Endodermal cell (in vitro differentiated cells): ENCODE results near the gene KIAA1671. TPM values are rescaled to one million over a fixed set of nuclear protein-coding genes. Genes with fewer than 3 reads are reported as not detected.

Experiments
- DNase-seq: peaks from one replicate; pipeline ENCODE4 v3.0.0-alpha.2; 2017
- H3K27ac ChIP-seq: 2 replicates; pipeline ENCODE4 v1.5.1; 2013; ENCODE audit warnings: mild to moderate bottlenecking, low read depth, low read length, moderate library complexity
- H3K27me3 ChIP-seq: 2 replicates; pipeline ENCODE4 v1.6.1; 2013; ENCODE audit warnings: mild to moderate bottlenecking, low read length, moderate library complexity; ENCODE audit not compliant: insufficient read depth, control insufficient read depth, poor library complexity, severe bottlenecking
- H3K36me3 ChIP-seq: 2 replicates; pipeline ENCODE4 v1.7.0; 2013; ENCODE audit warnings: mild to moderate bottlenecking, low read length, moderate library complexity; ENCODE audit not compliant: control insufficient read depth, insufficient read depth
- H3K4me1 ChIP-seq: one replicate; pipeline ENCODE4 v1.7.0; 2013; ENCODE audit warnings: low read length; ENCODE audit not compliant: control insufficient read depth, insufficient read depth
- H3K4me3 ChIP-seq: 2 replicates; pipeline ENCODE4 v1.5.1; 2013; ENCODE audit warnings: mild to moderate bottlenecking, low read length, moderate library complexity
- H3K9ac ChIP-seq: 2 replicates; pipeline ENCODE4 v1.6.1; 2013; ENCODE audit warnings: mild to moderate bottlenecking, low read length, moderate library complexity; ENCODE audit not compliant: poor library complexity, severe bottlenecking; ENCODE audit errors: extremely low read depth
- H3K9me3 ChIP-seq: 2 replicates; pipeline ENCODE4 v1.6.1; 2013; ENCODE audit warnings: mild to moderate bottlenecking, low read length, moderate library complexity; ENCODE audit not compliant: control insufficient read depth
- H3K27ac Mint-ChIP-seq: 2 replicates; pipeline ENCODE4 v1.8.0; 2020; ENCODE audit warnings: mixed read lengths
- H3K27me3 Mint-ChIP-seq: 2 replicates; pipeline ENCODE4 v1.8.0; 2021; ENCODE audit warnings: mild to moderate bottlenecking, mixed read lengths; ENCODE audit not compliant: insufficient read depth
- H3K36me3 Mint-ChIP-seq: 2 replicates; pipeline ENCODE4 v1.8.0; 2020; ENCODE audit warnings: low read depth, mixed read lengths
- H3K4me1 Mint-ChIP-seq: 2 replicates; pipeline ENCODE4 v1.8.0; 2020; ENCODE audit warnings: mixed read lengths
- H3K4me3 Mint-ChIP-seq: 2 replicates; pipeline ENCODE4 v1.8.0; 2020; ENCODE audit warnings: mild to moderate bottlenecking, moderate library complexity, mixed read lengths
- H3K9me3 Mint-ChIP-seq: 2 replicates; pipeline ENCODE4 v1.8.0; 2020; ENCODE audit warnings: mild to moderate bottlenecking, mixed read lengths
- CTCF ChIP-seq: fragments of 200-600 bp; sonication (generic); conservative IDR thresholded peaks from 2 replicates; pipeline ENCODE4 v1.5.0; 2021; ENCODE audit warnings: antibody characterized with exemption, mild to moderate bottlenecking
- WGBS, 2 experiments: methylation state at CpG; one replicate each; pipeline versions ENCODE4 v1.1.5 to v1.1.7; 2013; ENCODE audit warnings: missing lambda C conversion rate in 2 of 2, mixed read lengths in 1 of 2; ENCODE audit not compliant: insufficient coverage in 1 of 2, insufficient read length in 1 of 2; 5-methylcytosine and 5-hydroxymethylcytosine counted together
- total RNA-seq, 2 donors: library from RNA; stranded (reverse); fragmentation: NEBNext Ultra II Directional in 1 of 2; extraction: Animal tissue kit (Norgen Biotek cat#: 25700) in 1 of 2; gene quantifications; 2 replicates in 1 of 2; 3 replicates in 1 of 2; pipeline ENCODE4 v1.2.1, GENCODE V29; 2021

KIAA1671 gene
- total RNA-seq, 2 donors from 2014 or later = 38.8 to 43.7 TPM

GRCh38 chr22:25139062-25139461 is 186.5 kb downstream of the KIAA1671 start:
- H3K27ac ChIP-seq = no peak overlapping the region
- H3K27ac Mint-ChIP-seq = no peak overlapping the region
- 92 to 100% methylated on average over 1 to 2 of the region's 2 CpGs for WGBS, 2 experiments
- no peaks in the 10 kb centered on the region for H3K4me1 ChIP-seq
- no peak overlapping the region for H3K4me3 ChIP-seq
- peaks cover 2% of the 10 kb centered on the region for H3K9me3 Mint-ChIP-seq
- H3K4me1 Mint-ChIP-seq = peaks cover under 1% of the 10 kb centered on the region
- H3K36me3 ChIP-seq = peaks cover 26% of the 10 kb centered on the region
- peaks cover 13% of the 10 kb centered on the region for H3K9me3 ChIP-seq
- peaks cover 21% of the 10 kb centered on the region for H3K36me3 Mint-ChIP-seq
- H3K27me3 ChIP-seq = no peaks in the 10 kb centered on the region
- no peaks in the 10 kb centered on the region for H3K27me3 Mint-ChIP-seq
- H3K9ac ChIP-seq = no peak overlapping the region
- H3K4me3 Mint-ChIP-seq = no peak overlapping the region
- no peak for TF ChIP-seq CTCF
- DNase-seq = no peak

GRCh38 chr22:25142102-25142501 is 189.6 kb downstream of the KIAA1671 start:
- TF ChIP-seq CTCF = no peak
- peaks cover 12% of the 10 kb centered on the region for H3K9me3 ChIP-seq
- H3K27me3 ChIP-seq = no peaks in the 10 kb centered on the region
- Mint-ChIP-seq H3K27ac (no peak overlapping the region), H3K4me1 (peaks cover 15% of the 10 kb centered on the region), H3K4me3 (no peak overlapping the region), H3K36me3 (peaks cover 19% of the 10 kb centered on the region), H3K27me3 (no peaks in the 10 kb centered on the region), H3K9me3 (peaks cover 2% of the 10 kb centered on the region)
- H3K36me3 ChIP-seq = peaks cover 26% of the 10 kb centered on the region
- WGBS, 2 experiments = 78 to 82% methylated on average over 6 to 7 of the region's 7 CpGs
- H3K4me3 ChIP-seq = no peak overlapping the region
- H3K27ac ChIP-seq = peak overlapping the region; percentile 24
- no peak overlapping the region for H3K9ac ChIP-seq
- peaks cover 4% of the 10 kb centered on the region for H3K4me1 ChIP-seq
- DNase-seq = no peak

GRCh38 chr22:25143156-25144076 is 190.9 kb downstream of the KIAA1671 start:
- no peaks in the 10 kb centered on the region for H3K27me3 Mint-ChIP-seq
- WGBS, 2 experiments = 88 to 94% methylated on average over 4 of the region's 5 CpGs
- Histone ChIP-seq H3K27me3 (no peaks in the 10 kb centered on the region), H3K4me3 (no peak overlapping the region), H3K9ac (no peak overlapping the region), H3K9me3 (no peaks in the 10 kb centered on the region), H3K27ac (no peak overlapping the region), H3K4me1 (peaks cover 4% of the 10 kb centered on the region), H3K36me3 (peaks cover 13% of the 10 kb centered on the region)
- H3K27ac Mint-ChIP-seq = no peak overlapping the region
- H3K4me3 Mint-ChIP-seq = no peak overlapping the region
- TF ChIP-seq CTCF = no peak
- H3K4me1 Mint-ChIP-seq = peaks cover 24% of the 10 kb centered on the region
- H3K36me3 Mint-ChIP-seq = peaks cover 6% of the 10 kb centered on the region
- H3K9me3 Mint-ChIP-seq = no peaks in the 10 kb centered on the region
- DNase-seq = no peak
